Activated T-helper 9 cell treated with anti-CD3 and anti-CD28 coated beads, Interleukin-2, amount 50 U/mL, for 16 hours (primary cell): ENCODE measurements around the gene EVA1B.

Source experiments
- DNase-seq: peaks from one replicate; pipeline ENCODE4 v3.0.0-alpha.2; 2020; ENCODE audit warnings: low read depth

EVA1B gene

GRCh38 chr1:36345353-36345752 lies 21.9 kb upstream of the EVA1B start:
- DNase-seq: no peak

DNA sequence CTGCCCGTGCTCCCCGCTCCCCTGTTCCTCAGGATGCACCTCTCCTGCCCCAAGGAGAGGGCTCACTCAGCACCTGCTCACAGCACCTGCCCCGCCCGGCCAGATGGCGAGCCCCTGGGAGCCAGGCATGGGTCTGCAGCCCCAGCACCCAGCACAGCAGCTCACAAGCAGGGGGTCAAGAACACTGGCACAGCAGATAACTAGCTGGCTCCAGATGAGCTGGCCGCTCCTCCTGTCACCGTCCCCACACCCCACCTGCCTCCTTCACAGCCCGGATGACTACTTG lies 20.9 kb upstream of the EVA1B start:
- no peak for DNase-seq

DNA sequence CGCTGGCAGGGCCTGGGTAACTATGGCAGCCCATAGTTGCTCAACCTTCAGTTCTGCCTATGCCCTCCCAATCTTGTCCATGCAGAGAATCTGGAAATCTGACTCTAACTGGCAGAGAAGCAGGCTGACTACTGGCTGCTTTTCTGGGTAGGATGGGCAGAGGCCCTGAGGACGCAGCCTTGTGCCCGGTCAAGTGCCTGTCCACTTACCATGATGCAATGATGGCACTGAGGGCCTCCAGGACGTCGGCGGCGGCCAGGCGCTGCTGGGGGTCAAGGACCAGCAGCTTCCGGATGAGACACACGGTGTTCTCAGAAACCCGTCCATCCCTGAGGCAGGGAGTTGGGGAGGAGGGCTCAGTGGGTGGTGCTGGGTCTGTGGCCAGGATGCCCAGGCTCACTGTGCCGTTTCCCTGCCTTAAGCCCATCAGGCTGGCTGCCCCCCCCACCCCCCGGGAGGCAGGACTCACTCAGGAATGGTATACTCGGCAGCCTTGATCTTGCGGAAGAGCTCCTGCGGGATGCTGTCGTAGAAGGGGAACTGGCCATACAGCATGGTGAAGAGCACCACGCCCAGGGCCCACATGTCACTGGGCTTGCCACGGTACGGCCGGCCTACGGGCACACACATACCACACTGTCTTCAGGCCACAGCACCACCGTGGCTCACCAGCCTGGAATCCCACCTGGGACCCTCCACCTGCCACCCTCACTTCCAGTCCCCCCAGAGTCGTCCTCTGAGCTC lies 20.4 kb upstream of the EVA1B start:
- no peak for DNase-seq

GRCh38 chr1:36342426-36343185 lies 19.2 kb upstream of the EVA1B start:
- peak; percentile 43 for DNase-seq

DNA sequence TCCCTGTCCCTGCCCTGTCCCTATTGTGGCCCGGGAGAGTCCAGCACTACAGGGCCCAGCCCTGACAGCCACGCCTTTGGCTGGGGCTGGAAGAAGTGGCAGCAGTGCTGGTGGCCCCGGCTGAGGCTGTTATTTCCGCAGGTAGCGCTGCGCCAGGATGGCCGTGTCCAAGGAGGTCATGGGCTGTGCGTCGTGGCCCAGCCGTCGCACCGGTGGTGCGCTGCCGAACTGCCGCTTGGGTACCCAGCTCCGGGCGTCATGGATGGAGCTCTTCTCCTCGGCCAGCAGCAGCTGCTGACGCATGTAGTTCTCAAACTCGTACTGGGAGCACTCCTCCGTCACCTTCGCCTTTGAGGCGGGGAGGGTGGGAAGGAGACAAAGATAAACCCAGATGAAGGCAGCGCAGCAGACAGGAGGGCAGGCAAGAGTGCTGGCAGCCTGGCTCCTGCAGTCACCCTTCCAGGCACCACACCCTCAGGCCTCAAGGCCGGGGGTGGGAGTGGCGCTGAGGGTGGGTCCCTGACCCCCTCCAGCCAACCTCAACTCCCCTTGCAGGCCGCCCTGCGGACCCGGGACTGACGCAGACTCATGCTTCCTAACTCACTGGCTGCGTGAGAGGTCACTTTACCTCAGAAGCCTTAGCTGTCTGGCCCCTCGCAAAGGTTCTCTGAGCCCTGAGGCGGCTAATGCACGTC lies 18.3 kb upstream of the EVA1B start:
- no peak for DNase-seq

GRCh38 chr1:36339615-36340014 lies 16.2 kb upstream of the EVA1B start:
- DNase-seq: no peak

DNA sequence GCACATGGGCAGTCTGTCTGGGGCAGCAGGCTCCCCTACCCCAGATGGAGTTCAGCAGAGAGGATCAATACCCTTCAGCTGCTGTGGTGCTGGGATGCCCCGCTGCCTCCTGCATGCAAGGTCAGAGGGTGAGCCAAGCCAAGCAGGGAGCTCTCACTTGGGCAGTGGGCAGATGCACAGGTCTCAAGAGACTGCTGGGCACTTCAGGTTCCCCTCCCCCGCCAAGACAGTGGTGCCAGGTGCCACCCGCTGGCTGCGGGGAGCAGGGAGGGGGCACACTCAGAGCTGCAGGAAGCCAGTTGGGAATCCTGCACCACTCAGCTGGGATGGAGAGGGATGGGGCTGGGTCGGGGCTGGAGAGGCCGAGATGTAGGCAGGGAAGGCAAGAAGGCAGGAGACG lies 15.8 kb upstream of the EVA1B start:
- no peak for DNase-seq

DNA sequence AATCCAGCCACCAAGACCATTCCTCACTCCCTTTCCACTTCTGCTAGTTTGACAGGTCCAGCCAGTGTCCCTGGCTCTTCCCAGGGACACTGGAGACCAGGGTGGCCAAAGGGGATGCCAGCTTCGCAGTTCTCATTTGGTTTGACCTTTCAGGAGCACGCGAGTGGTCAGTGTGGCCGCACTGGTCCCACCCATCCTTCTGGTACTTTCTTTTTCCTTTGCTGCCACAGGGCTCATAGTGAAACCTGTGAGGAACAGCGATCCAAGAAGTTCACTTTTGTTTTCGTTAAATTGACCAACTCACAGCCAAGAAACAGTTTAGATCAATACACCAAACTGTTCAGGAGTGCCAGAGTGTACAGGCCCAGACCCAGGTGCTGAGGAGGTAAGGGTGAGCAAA lies 14.4 kb upstream of the EVA1B start:
- DNase-seq: no peak

DNA sequence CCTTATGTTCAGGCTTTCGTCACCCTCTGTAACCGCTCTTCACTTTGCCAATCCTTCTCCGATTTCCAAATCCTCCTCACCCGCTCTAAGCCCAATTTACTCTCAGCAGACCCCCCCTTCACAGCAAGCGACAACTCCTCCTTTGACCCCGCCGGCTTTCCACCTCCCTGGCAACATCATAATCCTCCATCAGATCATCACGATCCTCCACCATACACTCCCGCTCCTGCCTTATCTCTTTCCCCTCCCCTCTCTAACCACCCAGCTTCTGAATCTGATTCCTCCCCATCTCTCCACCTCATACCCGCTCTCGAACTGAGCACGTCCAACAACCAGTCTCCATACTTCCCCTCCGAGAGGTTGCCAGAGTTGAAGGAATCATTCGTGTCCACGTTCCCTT lies 7.5 kb upstream of the EVA1B start:
- no peak for DNase-seq

- no peak for DNase-seq
These were observed 6.4 kb upstream of the EVA1B start for GRCh38 chr1:36329817-36330216.

DNA sequence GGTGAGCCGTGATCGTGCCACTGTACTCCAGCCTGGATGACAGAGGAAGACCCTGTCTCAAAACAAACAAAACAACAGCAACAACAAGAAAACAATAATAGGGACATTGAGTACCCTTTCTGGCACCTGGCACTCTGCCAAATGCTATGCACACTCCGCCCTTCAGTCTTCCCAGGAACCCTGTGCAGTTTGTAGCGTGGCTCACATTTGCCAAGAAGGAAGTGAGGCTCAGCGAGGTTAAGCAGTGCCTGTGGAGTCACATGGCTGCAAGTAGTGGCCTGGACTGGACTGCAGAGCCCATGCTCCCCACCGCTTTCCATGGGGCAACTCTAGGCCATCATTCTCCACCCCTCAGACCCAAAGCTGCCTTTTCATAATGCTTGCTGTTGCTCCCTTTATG lies 5.3 kb upstream of the EVA1B start:
- no peak for DNase-seq

DNA sequence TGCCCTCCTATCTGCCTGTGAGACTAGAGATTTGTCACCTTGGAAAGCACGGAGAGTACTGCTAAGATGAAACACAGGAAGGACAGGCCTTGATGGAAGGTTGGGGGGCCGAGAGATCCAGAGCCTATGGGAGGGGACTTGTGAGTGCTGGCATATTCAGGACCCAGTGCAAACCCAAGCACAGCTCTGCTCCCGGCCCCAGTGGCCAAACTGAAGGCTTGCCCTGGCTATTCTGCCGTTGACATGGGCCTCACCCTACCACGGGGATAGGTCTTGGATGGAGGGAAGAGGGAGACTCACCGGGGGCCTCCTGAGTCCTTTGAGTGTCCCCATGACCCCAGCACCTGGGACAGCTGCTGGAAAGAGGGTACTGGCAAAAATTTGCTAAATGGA lies 4.6 kb upstream of the EVA1B start:
- no peak for DNase-seq

GRCh38 chr1:36327421-36328087 lies 4.1 kb upstream of the EVA1B start:
- no peak for DNase-seq

DNA sequence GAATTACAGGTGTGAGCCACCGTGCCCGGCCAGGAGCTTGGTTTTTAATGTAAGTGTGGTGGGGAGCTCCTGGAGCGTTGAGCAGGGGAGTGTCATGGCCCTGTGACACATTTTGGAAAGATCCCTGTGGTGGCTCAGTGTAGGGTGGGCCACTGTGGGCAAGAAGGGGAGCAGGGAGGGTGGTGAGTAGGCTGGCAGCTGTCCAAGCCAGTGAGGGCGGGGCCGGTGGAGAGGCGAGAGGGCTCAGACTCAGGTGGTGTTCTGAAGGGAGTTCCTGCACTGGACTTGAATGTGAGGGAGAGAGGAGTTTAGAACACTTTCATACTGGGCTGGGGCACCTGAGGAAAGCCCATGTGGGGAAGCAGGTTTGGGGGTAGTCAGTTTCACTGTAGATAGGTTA lies 3.1 kb upstream of the EVA1B start:
- no peak for DNase-seq

- DNase-seq: no peak
These were observed 883 bp upstream of the EVA1B start for GRCh38 chr1:36324353-36324703.

- peak; percentile 21 for DNase-seq
These were observed 434 bp downstream of the EVA1B start for GRCh38 chr1:36322786-36323635.

DNA sequence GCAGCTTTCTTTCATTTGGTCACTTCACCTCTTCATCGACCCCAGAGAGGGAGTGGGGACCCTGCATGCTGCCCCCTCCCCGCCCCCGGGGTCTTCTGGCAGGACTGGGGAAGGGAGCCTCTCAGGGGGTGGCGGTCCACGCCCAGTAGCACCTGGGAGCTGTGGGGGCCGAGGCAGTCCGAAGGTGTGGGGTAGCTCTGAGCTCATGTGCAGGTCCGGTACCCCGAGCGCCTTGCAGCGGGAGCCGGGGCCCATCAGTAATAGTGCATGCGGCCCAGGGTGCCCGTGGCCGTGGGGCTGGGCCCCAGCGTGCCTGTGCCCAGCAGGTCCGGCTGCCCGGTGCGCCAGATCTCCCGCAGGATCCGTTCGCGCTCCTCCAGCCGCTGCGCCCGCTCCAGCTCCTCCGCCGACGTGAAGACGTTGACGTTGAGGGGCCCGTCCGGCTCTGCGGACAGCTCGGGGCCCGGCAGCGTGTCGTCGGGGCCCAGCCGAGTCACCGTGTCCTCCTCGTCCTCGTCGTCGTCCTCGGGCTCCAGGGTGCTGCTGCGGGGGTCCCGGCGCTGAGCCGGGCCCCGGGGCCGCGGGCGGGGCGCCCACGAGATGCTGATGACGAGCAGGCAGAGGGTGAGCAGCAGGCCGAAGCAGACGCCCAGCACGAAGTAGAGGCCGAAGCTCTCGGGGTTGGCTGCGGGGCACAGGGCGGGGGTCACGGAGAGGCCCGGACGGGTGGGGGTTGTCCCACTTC lies 1.2 kb downstream of the EVA1B start:
- DNase-seq: no peak

GRCh38 chr1:36321119-36321951 lies 2.1 kb downstream of the EVA1B start:
- no peak for DNase-seq

- DNase-seq: no peak
These were observed 2.7 kb downstream of the EVA1B start for GRCh38 chr1:36320767-36321118.

DNA sequence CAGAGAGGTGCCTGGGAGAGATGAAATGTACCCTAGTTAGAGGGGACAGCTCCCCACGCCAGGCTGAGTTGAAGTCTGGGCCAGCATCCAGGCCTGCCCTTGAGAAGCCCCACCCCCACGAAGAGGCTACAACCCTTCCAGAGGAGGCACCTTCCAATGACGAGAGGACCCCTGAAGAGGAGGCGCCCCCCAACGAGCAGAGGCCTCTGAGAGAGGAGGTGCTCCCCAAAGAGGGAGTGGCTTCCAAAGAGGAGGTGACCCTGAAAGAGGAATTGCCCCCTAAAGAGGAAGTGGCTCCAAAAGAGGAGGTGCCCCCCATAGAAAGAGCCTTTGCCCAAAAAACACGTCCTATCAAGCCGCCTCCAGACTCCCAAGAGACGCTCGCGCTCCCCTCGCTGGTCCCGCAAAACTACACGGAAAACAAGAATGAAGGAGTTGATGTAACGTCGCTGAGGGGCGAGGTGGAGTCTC lies 3.1 kb downstream of the EVA1B start:
- no peak for DNase-seq
